ENCODE measurements around the gene RHEB. TPM values are rescaled to one million over a fixed set of nuclear protein-coding genes. Genes with fewer than 3 reads are reported as not detected.

RHEB gene
- total RNA-seq, 1 donor = 77.8 TPM

DNA sequence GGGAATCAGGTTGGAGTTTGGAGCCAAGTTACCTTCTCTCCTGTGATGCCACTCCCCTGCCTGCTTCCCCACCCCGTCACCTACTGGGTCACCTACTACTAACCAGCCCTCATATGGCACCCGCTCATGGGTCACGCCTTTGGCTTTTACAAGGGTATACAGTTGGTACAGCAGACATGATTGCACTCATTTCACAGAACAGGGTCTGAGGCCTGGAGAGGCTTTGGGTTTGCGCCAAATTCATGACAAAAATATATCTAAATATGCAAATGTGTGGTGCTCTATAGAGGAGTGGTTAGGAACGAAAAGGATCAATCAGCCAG is 90.5 kb downstream of the RHEB start:
- TF ChIP-seq CTCF (IDR thresholded peaks at IDR 0.05; ENCODE audit: extremely low read depth, low read depth, low read length) = no peak
- no peaks in the 10 kb centered on the region for H3K27me3 ChIP-seq (ENCODE audit: insufficient read depth, low read length)
- H4K20me1 ChIP-seq (ENCODE audit: insufficient read depth, low read length) = no peaks in the 10 kb centered on the region
- no peaks in the 10 kb centered on the region for H3K79me2 ChIP-seq (ENCODE audit: insufficient read depth, low read length)
- no peaks in the 10 kb centered on the region for H3K36me3 ChIP-seq (ENCODE audit: insufficient read depth, low read length)
- H3K9me3 ChIP-seq (ENCODE audit: low read depth, low read length) = no peaks in the 10 kb centered on the region
- H3K4me1 ChIP-seq (ENCODE audit: insufficient read depth, low read length) = peaks cover 50% of the 10 kb centered on the region
- no peak overlapping the region for H3K4me2 ChIP-seq (ENCODE audit: insufficient read depth, low read length)
- peak overlapping the region; percentile 54 for H3K27ac ChIP-seq (ENCODE audit: low read depth, low read length)
- no peak overlapping the region for H3K4me3 ChIP-seq (ENCODE audit: insufficient read depth, low read length)
- H2AFZ ChIP-seq (ENCODE audit: low read length) = no peak overlapping the region
- DNase-seq (ENCODE audit: insufficient read length, low spot score, missing footprints) = no peak

DNA sequence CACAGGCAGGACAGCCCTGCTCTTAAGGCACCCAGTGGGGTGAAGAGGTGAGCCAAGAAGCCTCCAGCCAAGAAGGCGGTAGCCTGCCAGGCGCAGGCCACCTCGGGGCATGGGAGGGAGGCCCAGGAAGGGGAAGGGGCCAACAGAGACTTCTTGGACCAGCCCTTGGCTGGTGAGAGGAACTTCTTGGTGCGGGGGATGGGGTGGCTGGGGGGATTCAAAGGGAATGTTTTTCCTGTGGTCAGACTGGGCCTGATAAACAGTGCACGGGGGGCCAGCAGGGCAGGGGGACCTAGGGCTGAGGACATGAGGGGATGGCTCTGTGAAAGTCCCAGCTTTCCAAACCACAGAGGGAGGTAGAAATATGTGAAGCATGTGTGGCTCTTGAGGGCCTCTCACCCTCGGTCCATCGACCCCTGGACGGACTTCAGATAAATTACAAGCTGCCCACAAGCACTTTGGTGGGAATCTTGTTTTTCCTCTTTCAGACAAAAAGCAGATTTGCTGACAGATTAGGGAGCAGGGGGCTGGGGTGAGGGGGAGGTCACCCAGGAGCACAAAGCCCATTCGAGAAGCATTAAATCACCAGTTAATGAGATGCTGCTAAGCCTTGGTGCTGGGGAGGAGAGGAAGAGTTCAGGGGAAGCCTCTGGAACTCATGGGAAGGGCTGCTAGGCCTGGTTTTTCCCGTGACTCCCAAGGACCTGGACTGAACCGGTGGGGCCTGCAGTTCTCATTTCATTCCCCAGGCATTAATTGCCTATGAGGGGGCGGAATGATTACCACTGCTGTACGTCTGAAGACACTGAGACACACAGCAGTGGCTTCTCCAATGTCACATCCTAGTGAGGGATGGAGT is 91.1 kb downstream of the RHEB start:
- H3K4me2 ChIP-seq (ENCODE audit: insufficient read depth, low read length) = peak overlapping the region; percentile 10
- TF ChIP-seq CTCF (IDR thresholded peaks at IDR 0.05; ENCODE audit: extremely low read depth, low read depth, low read length) = no peak
- H3K4me1 ChIP-seq (ENCODE audit: insufficient read depth, low read length) = peaks cover 50% of the 10 kb centered on the region
- H3K27ac ChIP-seq (ENCODE audit: low read depth, low read length) = peak overlapping the region; percentile 54
- no peak overlapping the region for H2AFZ ChIP-seq (ENCODE audit: low read length)
- H3K9me3 ChIP-seq (ENCODE audit: low read depth, low read length) = no peaks in the 10 kb centered on the region
- H3K79me2 ChIP-seq (ENCODE audit: insufficient read depth, low read length) = no peaks in the 10 kb centered on the region
- H3K4me3 ChIP-seq (ENCODE audit: insufficient read depth, low read length) = no peak overlapping the region
- DNase-seq (ENCODE audit: insufficient read length, low spot score, missing footprints) = peak; percentile 90
- no peaks in the 10 kb centered on the region for H3K27me3 ChIP-seq (ENCODE audit: insufficient read depth, low read length)
- H3K36me3 ChIP-seq (ENCODE audit: insufficient read depth, low read length) = no peaks in the 10 kb centered on the region
- no peaks in the 10 kb centered on the region for H4K20me1 ChIP-seq (ENCODE audit: insufficient read depth, low read length)

DNA sequence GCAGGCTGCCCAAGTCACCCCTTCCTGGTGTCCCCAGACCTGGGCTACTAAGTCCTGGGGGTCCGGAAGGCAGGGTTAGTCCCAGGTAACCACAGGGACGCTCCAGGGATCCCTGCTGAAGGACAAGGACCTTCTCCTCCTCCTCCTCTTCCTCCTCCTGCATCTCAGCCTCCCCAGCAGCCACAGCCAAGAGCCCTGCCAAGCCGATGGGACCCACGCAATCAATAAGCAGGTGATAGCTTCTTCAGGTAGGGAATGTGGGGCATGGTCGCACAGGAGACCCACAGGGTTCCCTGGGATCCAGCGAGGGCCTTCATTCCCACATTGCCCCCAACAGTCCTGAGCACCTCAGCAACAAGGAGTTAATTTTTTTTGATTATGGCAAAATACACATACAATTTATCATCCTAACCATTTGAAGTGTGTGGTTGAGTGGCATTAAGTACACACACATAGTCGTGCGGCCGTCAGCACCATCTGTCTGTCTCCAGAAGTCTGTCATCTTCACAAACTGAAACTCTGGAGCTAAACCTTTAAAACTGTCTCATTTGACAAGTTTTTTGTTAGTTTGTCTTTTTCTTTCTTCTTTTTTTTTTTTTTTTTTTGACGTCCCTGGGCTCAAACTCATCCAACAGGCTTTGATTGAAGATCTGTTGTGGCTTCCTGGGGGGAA is 91.9 kb downstream of the RHEB start:
- Histone ChIP-seq H3K4me1 (ENCODE audit: insufficient read depth, low read length) (peaks cover 50% of the 10 kb centered on the region), H3K4me3 (ENCODE audit: insufficient read depth, low read length) (no peak overlapping the region), H4K20me1 (ENCODE audit: insufficient read depth, low read length) (no peaks in the 10 kb centered on the region), H3K27ac (ENCODE audit: low read depth, low read length) (peak overlapping the region; percentile 54), H3K4me2 (ENCODE audit: insufficient read depth, low read length) (peak overlapping the region; percentile 10), H3K36me3 (ENCODE audit: insufficient read depth, low read length) (no peaks in the 10 kb centered on the region), H2AFZ (ENCODE audit: low read length) (no peak overlapping the region), H3K9me3 (ENCODE audit: low read depth, low read length) (no peaks in the 10 kb centered on the region), H3K27me3 (ENCODE audit: insufficient read depth, low read length) (no peaks in the 10 kb centered on the region), H3K79me2 (ENCODE audit: insufficient read depth, low read length) (no peaks in the 10 kb centered on the region)
- peak; percentile 72 for DNase-seq (ENCODE audit: insufficient read length, low spot score, missing footprints)
- TF ChIP-seq CTCF (IDR thresholded peaks at IDR 0.05; ENCODE audit: extremely low read depth, low read depth, low read length) = no peak

Data from osteoblast (primary cell).